OCI-LY7 (cell line): Measurements from ENCODE around the gene CASKIN1. TPM values are rescaled to one million over a fixed set of nuclear protein-coding genes. Genes with fewer than 3 reads are reported as not detected.

Experiments used
- Bru-seq: library from RNA; stranded (reverse); fragments of 400-500 nt; gene quantifications from one replicate; lab custom pipeline; 2021; lab: Mats Ljungman, UMichigan
- BruChase-seq, 2 experiments: library from RNA; stranded (reverse); fragments of 400-500 nt; gene quantifications; one replicate each; lab custom pipeline; 2021; lab: Mats Ljungman, UMichigan
- BruUV-seq: library from RNA; stranded (reverse); fragments of 400-500 nt; replicated peaks from 2 replicates; lab custom pipeline; 2021; lab: Mats Ljungman, UMichigan
- CTCF ChIA-PET: fragments of 300-600 bp; sonication (Branson Sonifier 250); formaldehyde crosslinking; loops from one replicate; lab custom pipeline; 2022; ENCODE audit warnings: antibody characterized with exemption; ENCODE audit not compliant: unreplicated experiment; lab: Charles Lee
- POLR2A ChIA-PET: fragments of 300-600 bp; sonication (Branson Sonifier 250); formaldehyde crosslinking; loops from one replicate; lab custom pipeline; 2022; ENCODE audit warnings: antibody characterized with exemption; lab: Charles Lee
- DNase-seq: peaks from one replicate; pipeline ENCODE4 v3.0.0-alpha.2; 2015; ENCODE audit warnings: low spot score
- H2AFZ ChIP-seq: fragments of 200-600 bp; sonication (generic), shearing (Covaris generic); 2 replicates; pipeline ENCODE4 v1.6.1; 2014; ENCODE audit warnings: mild to moderate bottlenecking, antibody characterized with exemption, low read length, moderate library complexity
- H3K27ac ChIP-seq: fragments of 200-600 bp; sonication (generic); 2 replicates; pipeline ENCODE4 v1.5.1; 2014; ENCODE audit warnings: mixed run types, low read depth, mild to moderate bottlenecking, moderate library complexity, low read length, inconsistent platforms; ENCODE audit not compliant: poor library complexity, severe bottlenecking
- H3K36me3 ChIP-seq: fragments of 200-600 bp; sonication (generic); 2 replicates; pipeline ENCODE4 v1.6.1; 2014; ENCODE audit warnings: mild to moderate bottlenecking, antibody characterized with exemption, low read length, moderate library complexity, mixed read lengths; ENCODE audit not compliant: insufficient read depth
- H3K4me1 ChIP-seq: fragments of 200-600 bp; sonication (generic); 2 replicates; pipeline ENCODE4 v1.5.1; 2014; ENCODE audit warnings: mild to moderate bottlenecking, low read length; ENCODE audit not compliant: insufficient read depth, poor library complexity, severe bottlenecking
- H3K4me2 ChIP-seq: fragments of 200-600 bp; sonication (generic); 2 replicates; pipeline ENCODE4 v1.6.1; 2014; ENCODE audit warnings: mild to moderate bottlenecking, low read length
- H3K4me3 ChIP-seq: fragments of 200-600 bp; sonication (generic); 2 replicates; pipeline ENCODE4 v1.5.1; 2014; ENCODE audit warnings: mild to moderate bottlenecking, low read depth, low read length; ENCODE audit not compliant: poor library complexity, severe bottlenecking
- H3K79me2 ChIP-seq: fragments of 200-600 bp; sonication (generic); 2 replicates; pipeline ENCODE4 v1.6.1; 2016; ENCODE audit warnings: low read depth, mild to moderate bottlenecking, low read length, moderate library complexity, mixed read lengths; ENCODE audit not compliant: insufficient read depth
- H3K9me2 ChIP-seq: fragments of 200-600 bp; sonication (generic); 2 replicates; pipeline ENCODE4 v1.6.1; 2016; ENCODE audit warnings: mild to moderate bottlenecking, low read length, mixed read lengths; ENCODE audit not compliant: insufficient read depth
- H3K9me3 ChIP-seq: fragments of 200-600 bp; sonication (generic); 2 replicates; pipeline ENCODE4 v1.6.1; 2014; ENCODE audit warnings: mild to moderate bottlenecking, mixed run types, low read length, mixed read lengths
- H4K20me1 ChIP-seq: fragments of 200-600 bp; sonication (generic); 2 replicates; pipeline ENCODE4 v1.6.1; 2014; ENCODE audit warnings: mild to moderate bottlenecking, antibody characterized with exemption, low read length, moderate library complexity, mixed read lengths; ENCODE audit not compliant: insufficient read depth
- EZH2phosphoT487 ChIP-seq: fragments of 200-600 bp; sonication (generic); IDR thresholded peaks from 2 replicates; pipeline ENCODE4 v1.6.1; 2018; ENCODE audit warnings: low read depth, borderline replicate concordance, mild to moderate bottlenecking, mixed run types, antibody characterized with exemption, low read length, moderate library complexity, mixed read lengths
- intact Hi-C: fragments of 100-400 bp; cut with micrococcal nuclease; formaldehyde crosslinking; loops from one replicate; pipeline ENCODE4 v1.10.0; 2022; ENCODE audit not compliant: unreplicated experiment
- long read RNA-seq: library from polyadenylated mRNA; stranded (forward); transcript quantifications from one replicate; pipeline ENCODE4 v2.0.0, GENCODE V29; 2022
- total RNA-seq, 2 experiments: library from RNA; depleted of rRNA in 1 of 2; stranded (reverse); fragments of >200 nt in 1 of 2; shearing (Covaris generic) in 1 of 2; gene quantifications; 2 replicates each; pipeline ENCODE4 v1.2.3, GENCODE V29; 2014 to 2022
- TF ChIP-seq, protein P1 (sequence below): fragments of 200-600 bp; sonication (generic); conservative IDR thresholded peaks from 2 replicates; pipeline ENCODE4 v1.5.1; 2014; ENCODE audit warnings: mild to moderate bottlenecking, antibody characterized with exemption, low read length, moderate library complexity, mixed read lengths

CASKIN1 gene, protein sequence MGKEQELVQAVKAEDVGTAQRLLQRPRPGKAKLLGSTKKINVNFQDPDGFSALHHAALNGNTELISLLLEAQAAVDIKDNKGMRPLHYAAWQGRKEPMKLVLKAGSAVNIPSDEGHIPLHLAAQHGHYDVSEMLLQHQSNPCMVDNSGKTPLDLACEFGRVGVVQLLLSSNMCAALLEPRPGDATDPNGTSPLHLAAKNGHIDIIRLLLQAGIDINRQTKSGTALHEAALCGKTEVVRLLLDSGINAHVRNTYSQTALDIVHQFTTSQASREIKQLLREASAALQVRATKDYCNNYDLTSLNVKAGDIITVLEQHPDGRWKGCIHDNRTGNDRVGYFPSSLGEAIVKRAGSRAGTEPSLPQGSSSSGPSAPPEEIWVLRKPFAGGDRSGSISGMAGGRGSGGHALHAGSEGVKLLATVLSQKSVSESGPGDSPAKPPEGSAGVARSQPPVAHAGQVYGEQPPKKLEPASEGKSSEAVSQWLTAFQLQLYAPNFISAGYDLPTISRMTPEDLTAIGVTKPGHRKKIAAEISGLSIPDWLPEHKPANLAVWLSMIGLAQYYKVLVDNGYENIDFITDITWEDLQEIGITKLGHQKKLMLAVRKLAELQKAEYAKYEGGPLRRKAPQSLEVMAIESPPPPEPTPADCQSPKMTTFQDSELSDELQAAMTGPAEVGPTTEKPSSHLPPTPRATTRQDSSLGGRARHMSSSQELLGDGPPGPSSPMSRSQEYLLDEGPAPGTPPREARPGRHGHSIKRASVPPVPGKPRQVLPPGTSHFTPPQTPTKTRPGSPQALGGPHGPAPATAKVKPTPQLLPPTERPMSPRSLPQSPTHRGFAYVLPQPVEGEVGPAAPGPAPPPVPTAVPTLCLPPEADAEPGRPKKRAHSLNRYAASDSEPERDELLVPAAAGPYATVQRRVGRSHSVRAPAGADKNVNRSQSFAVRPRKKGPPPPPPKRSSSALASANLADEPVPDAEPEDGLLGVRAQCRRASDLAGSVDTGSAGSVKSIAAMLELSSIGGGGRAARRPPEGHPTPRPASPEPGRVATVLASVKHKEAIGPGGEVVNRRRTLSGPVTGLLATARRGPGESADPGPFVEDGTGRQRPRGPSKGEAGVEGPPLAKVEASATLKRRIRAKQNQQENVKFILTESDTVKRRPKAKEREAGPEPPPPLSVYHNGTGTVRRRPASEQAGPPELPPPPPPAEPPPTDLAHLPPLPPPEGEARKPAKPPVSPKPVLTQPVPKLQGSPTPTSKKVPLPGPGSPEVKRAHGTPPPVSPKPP (N-terminal part only)
- total RNA-seq (2014; rRNA removed; shearing (Covaris generic)) (0.09 TPM in 1 of 2 replicates, not detected in the other), total RNA-seq (2022) (0.06 and 0.13 TPM in 2 replicates), Bru-seq, nascent RNA (percentile 10 among the genes with signal in this experiment), BruChase-seq, experiment 1, labeled RNA remaining after a 6-hour chase (percentile 14 among the genes with signal in this experiment), BruChase-seq, experiment 2, labeled RNA remaining after a 2-hour chase (percentile 15 among the genes with signal in this experiment)
- long read RNA-seq = 0 reads

DNA sequence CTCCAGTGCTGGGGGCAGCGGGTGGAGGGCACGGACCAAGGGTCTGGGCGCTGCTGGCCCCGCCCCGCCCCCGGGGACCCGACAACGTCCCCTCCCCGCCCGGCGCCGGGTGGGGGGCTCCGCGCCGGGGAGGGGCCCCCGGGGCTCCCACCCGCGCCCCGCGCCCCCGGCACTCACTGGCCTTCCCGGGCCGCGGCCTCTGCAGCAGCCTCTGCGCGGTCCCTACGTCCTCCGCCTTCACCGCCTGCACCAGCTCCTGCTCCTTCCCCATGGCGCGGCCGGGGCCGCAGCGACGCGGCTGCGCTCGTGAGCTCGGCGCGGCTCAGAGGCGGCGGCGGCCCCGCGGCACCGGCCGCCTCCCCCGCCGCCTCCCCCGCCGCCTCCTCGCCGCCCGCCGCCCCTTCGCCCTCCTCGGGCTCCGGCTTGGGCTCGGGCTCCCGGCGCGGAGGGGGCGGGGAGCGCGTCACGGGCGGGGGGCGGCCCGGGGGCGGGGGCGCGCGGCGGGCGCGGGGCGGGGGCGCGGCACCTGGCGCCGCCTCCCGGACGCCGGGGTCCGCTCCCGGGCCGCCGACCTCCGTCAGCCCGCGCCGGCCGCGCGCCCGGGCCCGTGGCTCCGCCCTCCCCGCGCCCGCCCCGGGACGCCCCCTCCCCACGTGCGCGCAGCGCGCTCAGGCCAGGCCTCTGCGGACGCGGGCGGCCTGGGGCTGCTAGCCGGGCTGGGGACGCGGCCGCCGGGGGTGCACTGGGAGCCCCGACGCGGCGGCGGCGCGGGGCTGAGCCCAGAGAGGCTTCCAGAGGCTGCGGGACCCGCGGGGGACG lies at the start of gene CASKIN1:
Gene CASKIN1, minus strand, starts transcription at position 444 of the 819 bp plus-strand sequence. Its CDS starts 173 bp downstream, at position 271.
- no peak for DNase-seq
- POLR2A ChIA-PET = no interaction called here
- Histone ChIP-seq H3K9me3 (no peaks in the 10 kb centered on the region), H3K9me2 (no peaks in the 10 kb centered on the region), H3K36me3 (no peaks in the 10 kb centered on the region), H3K4me1 (no peaks in the 10 kb centered on the region), H3K79me2 (no peaks in the 10 kb centered on the region), H2AFZ (no peak within 1 kb of the TSS), H3K27ac (no peak within 1 kb of the TSS), H4K20me1 (no peaks in the 10 kb centered on the region), H3K4me2 (no peak within 1 kb of the TSS), H3K4me3 (no peak within 1 kb of the TSS)
- CTCF ChIA-PET = no interaction called here
- no peak for TF ChIP-seq EZH2phosphoT487
- TF ChIP-seq, protein P1, sequence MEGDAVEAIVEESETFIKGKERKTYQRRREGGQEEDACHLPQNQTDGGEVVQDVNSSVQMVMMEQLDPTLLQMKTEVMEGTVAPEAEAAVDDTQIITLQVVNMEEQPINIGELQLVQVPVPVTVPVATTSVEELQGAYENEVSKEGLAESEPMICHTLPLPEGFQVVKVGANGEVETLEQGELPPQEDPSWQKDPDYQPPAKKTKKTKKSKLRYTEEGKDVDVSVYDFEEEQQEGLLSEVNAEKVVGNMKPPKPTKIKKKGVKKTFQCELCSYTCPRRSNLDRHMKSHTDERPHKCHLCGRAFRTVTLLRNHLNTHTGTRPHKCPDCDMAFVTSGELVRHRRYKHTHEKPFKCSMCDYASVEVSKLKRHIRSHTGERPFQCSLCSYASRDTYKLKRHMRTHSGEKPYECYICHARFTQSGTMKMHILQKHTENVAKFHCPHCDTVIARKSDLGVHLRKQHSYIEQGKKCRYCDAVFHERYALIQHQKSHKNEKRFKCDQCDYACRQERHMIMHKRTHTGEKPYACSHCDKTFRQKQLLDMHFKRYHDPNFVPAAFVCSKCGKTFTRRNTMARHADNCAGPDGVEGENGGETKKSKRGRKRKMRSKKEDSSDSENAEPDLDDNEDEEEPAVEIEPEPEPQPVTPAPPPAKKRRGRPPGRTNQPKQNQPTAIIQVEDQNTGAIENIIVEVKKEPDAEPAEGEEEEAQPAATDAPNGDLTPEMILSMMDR = no peak
- intact Hi-C loops = no loop called here
- no TSS peak for BruUV-seq

DNA sequence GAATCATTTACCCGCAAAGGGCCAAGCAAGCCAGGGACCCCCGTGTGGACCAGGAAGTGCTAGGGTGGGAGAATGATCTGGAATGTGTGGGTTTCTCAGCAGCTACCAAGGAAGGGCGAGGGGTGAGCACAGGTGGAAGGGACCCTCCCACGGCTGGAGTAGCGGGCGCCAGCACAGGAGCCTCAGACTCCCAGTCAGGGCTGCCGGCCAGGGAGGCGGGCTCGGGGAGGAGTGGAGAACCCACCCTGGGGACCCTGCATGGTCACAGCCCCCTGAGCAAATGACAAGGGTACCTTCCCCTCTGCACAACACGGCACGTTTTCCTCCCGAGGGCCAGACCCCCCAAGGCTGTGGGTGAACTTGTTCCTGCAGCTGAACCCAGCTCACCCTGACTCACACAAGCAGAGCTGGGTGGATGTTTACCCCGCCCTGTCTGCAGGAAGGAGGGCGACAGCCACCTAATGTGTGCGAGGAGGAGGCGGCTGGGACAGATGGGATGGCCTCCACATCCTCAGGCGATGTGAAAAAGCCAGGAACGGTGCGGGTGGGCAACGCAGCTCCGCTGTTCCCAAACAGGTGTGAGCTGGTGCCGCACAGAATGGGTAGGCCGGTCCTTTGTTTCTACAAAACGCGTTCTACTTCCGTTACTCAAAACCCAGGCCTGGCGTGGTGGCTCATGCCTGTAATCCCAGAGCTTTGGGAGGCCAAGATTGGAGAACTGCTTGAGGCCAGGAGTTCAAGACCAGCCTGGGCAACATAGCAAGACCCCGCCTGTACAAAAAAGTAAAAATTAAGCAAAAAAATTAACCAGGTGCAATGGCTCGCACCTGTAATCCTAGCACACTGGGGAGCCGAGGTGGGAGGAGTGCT lies 48.8 kb upstream of the CASKIN1 start:
- no peaks in the 10 kb centered on the region for H3K9me2 ChIP-seq
- H3K36me3 ChIP-seq = peaks cover 71% of the 10 kb centered on the region
- no peaks in the 10 kb centered on the region for H3K9me3 ChIP-seq
- peaks cover 12% of the 10 kb centered on the region for H3K79me2 ChIP-seq
- no peak overlapping the region for H3K27ac ChIP-seq
- intact Hi-C loops = no loop called here
- no TSS peak for BruUV-seq
- DNase-seq = no peak
- H4K20me1 ChIP-seq = no peaks in the 10 kb centered on the region
- H2AFZ ChIP-seq = no peak overlapping the region
- TF ChIP-seq, protein P1 = no peak
- no peak for TF ChIP-seq EZH2phosphoT487
- no peak overlapping the region for H3K4me2 ChIP-seq
- no peak overlapping the region for H3K4me3 ChIP-seq
- ChIA-PET CTCF (no interaction called here), POLR2A (no interaction called here)
- peaks cover 5% of the 10 kb centered on the region for H3K4me1 ChIP-seq
